Stimulated activated CD8-positive, alpha-beta memory T cell treated with anti-CD3 and anti-CD28 coated beads, Interleukin-12 subunit alpha, Interleukin-12 subunit beta, amount 100 ng/mL, for 4 hours (primary cell): Measurements from ENCODE around the gene NOP9.
"Not testable (repeated sequence)": the region's sequence is repeated elsewhere in the genome, so short reads cannot be mapped to it uniquely, and the experiment has no call there.

Experiments
- DNase-seq: peaks from one replicate; pipeline ENCODE4 v3.0.0-alpha.2; 2020; ENCODE audit warnings: low read depth

Gene NOP9

DNA sequence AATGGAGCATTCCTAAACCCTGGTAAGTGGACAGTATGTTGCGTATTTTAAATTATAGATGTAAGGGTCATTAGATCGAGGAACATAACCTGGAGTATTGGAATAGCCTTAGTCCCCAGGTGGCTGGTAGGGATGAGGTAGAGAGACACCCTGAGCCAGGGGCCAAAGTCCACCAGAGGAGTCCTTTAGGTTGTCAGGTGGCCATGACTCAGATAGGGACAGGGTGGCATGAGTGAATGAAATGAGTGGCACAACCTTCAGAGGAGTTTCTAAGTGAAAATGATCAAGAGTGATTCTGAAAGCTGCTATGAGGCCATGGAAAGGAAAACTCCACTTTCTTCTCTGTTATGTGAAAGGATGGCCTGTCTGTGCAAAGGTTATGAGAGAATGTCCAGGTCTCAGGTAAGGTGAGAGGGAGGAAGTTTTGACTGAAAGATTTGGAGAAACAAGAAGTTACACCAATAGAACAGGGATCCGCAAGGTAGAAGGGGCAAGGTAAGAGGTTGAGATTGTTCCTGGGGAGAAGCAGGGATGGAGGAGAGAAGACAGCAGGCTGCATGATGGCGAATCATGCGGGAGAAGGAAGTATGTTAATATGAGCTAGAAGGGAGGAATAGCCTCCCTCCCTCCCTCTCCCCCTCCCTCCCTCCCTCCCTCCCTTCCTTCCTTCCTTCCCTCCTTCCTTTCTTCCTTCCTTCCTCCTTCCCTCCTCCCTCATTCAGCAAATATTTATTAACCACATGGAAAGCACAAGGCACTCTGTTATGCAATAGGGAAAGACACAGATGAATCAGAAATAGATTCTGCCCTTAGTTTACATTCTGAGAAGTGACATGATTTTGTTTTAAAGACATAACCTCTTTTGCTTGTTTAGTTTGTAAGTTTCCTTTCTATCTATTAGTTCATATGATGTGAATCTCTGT lies 54.2 kb downstream of the NOP9 start:
- no peak for DNase-seq

DNA sequence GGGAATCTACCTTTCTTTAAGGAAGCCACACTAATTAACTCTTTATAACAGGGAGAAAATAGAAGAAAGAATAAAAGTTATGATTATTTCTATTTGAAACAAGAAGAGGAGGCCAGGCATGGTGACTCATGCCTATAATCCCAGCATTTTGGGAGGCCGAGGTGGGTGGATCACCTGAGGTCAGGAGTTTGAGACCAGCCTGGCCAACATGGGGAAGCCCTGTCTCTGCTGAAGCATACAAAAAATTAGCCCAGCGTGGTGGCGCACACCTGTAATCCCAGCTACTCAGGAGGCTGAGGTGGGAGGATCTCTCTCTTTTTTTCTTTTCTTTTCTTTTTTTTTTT lies 54.8 kb downstream of the NOP9 start:
- not testable (repeated sequence) for DNase-seq

DNA sequence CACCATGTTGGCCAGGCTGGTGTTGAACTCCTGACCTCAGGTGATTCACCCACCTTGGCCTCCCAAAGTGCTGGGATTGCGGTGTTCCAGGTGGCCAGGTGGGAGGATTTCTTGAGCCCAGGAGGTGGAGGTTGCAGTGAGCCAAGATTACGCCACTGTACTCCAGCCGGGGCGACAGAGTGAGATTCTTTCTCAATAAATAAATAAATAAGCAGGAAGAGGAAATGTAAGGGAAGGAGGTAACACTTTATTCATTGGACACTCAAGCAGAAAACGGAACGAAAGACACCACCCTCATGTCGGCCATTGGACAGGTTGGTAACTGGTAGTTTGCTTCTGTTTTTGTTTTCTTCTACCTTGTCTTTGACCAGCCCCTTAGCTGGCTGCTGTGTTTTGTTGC lies 55.4 kb downstream of the NOP9 start:
- no peak for DNase-seq

DNA sequence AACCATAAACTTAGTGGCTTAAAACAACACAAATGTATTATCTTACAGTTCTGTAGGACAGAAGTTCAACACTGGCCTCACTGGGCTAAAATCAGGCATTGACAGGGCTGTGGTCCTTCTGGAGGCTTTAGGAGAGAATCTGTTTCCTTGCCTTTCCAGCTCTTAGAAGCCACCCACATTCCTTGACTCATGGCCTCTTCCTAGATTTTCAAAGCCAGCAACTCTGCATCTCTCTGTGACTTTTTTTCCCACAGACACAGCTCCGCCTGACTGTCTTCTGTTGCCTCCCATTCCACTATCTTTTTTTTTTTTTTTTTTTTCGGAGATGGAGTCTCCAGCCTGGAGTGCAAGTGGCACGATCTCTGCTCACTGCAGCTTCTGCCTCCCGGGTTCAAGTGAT lies 56.6 kb downstream of the NOP9 start:
- DNase-seq, result no peak
